Keratinocyte (primary cell): ENCODE results near the gene CDRT4. TPM values are rescaled to one million over a fixed set of nuclear protein-coding genes. Genes with fewer than 3 reads are reported as not detected.

ENCODE experiments used
- DNase-seq: peaks from one replicate; pipeline ENCODE4 v3.0.0-alpha.2; 2011; ENCODE audit warnings: low read depth, missing footprints, low spot score
- FAIRE-seq: peaks from 2 replicates; lab custom pipeline; 2011; peaks lifted over from hg19 to GRCh38; lab: Jason Lieb, UNC
- H2AFZ ChIP-seq: 2 replicates; pipeline ENCODE4 v1.6.0; 2012; ENCODE audit warnings: low read length, control low read depth, inconsistent platforms; ENCODE audit not compliant: control insufficient read depth
- H3K27ac ChIP-seq: 2 replicates; pipeline ENCODE4 v1.5.1; 2011; ENCODE audit warnings: low read length; ENCODE audit not compliant: control insufficient read depth, insufficient read depth
- H3K27me3 ChIP-seq: 3 replicates; pipeline ENCODE4 v1.6.0; 2011; ENCODE audit warnings: low read length; ENCODE audit not compliant: control insufficient read depth, insufficient read depth; ENCODE audit errors: extremely low read depth
- H3K36me3 ChIP-seq, 2 experiments: 2 replicates in 1 of 2; 3 replicates in 1 of 2; pipeline ENCODE4 v1.5.1; 2011; ENCODE audit warnings: low read length in 2 of 2, mild to moderate bottlenecking in 1 of 2; ENCODE audit not compliant: control insufficient read depth in 2 of 2, insufficient read depth in 2 of 2; ENCODE audit errors: extremely low read depth in 1 of 2
- H3K4me1 ChIP-seq: 3 replicates; pipeline ENCODE4 v1.5.1; 2011; ENCODE audit warnings: low read length; ENCODE audit not compliant: control insufficient read depth, insufficient read depth; ENCODE audit errors: extremely low read depth
- H3K4me2 ChIP-seq: 3 replicates; pipeline ENCODE4 v1.6.0; 2011; ENCODE audit warnings: low read depth, low read length; ENCODE audit not compliant: control insufficient read depth, insufficient read depth; ENCODE audit errors: extremely low read depth
- H3K4me3 ChIP-seq, 3 experiments: fragments of 200-600 bp in 1 of 3; sonication (generic) in 1 of 3; 2 replicates in 2 of 3; 3 replicates in 1 of 3; pipeline ENCODE4 v1.5.1; 2011 to 2016; ENCODE audit warnings: low read length in 3 of 3, mild to moderate bottlenecking in 3 of 3, control low read depth in 2 of 3, inconsistent platforms in 1 of 3, low read depth in 1 of 3, mixed read lengths in 1 of 3, mixed run types in 1 of 3, moderate library complexity in 1 of 3; ENCODE audit not compliant: control insufficient read depth in 2 of 3, insufficient read depth in 2 of 3; ENCODE audit errors: extremely low read depth in 1 of 3
- H3K79me2 ChIP-seq: 2 replicates; pipeline ENCODE4 v1.6.0; 2012; ENCODE audit warnings: low read length; ENCODE audit not compliant: control insufficient read depth, insufficient read depth
- H3K9ac ChIP-seq: 3 replicates; pipeline ENCODE4 v1.6.0; 2011; ENCODE audit warnings: low read length; ENCODE audit not compliant: control insufficient read depth, insufficient read depth; ENCODE audit errors: extremely low read depth
- H3K9me1 ChIP-seq: 3 replicates; pipeline ENCODE4 v1.6.0; 2011; ENCODE audit warnings: low read length; ENCODE audit not compliant: control insufficient read depth, insufficient read depth; ENCODE audit errors: extremely low read depth
- H3K9me3 ChIP-seq: 2 replicates; pipeline ENCODE4 v1.5.1; 2012; ENCODE audit warnings: low read depth, low read length; ENCODE audit not compliant: control insufficient read depth
- H4K20me1 ChIP-seq: 3 replicates; pipeline ENCODE4 v1.6.0; 2011; ENCODE audit warnings: low read length; ENCODE audit not compliant: control insufficient read depth, insufficient read depth; ENCODE audit errors: extremely low read depth
- EZH2 ChIP-seq: IDR thresholded peaks from one replicate; pipeline ENCODE4 v1.6.1; 2012; ENCODE audit warnings: inconsistent platforms, mild to moderate bottlenecking, low read length, moderate library complexity
- dilution Hi-C: fragments of 300-500 bp; cut with MboI; formaldehyde crosslinking; loops from one replicate; pipeline ENCODE4 v1.7.0; 2020; ENCODE audit warnings: low sequenced_read_pairs; ENCODE audit not compliant: extremely low pct_ligation_motif_present
- polyA plus RNA-seq, 5 experiments: library from polyadenylated mRNA; depleted of rRNA in 3 of 5; stranded (reverse) in 3 of 5; stranded (forward) in 1 of 5; unstranded in 1 of 5; fragments of >200 nt; gene quantifications; 1 replicate in 1 of 5; 2 replicates in 3 of 5; 3 replicates in 1 of 5; pipeline versions ENCODE4 v1.2.1 to v1.2.3, GENCODE V29; 2011 to 2012; ENCODE audit warnings: missing spikeins in 2 of 5, low read depth in 1 of 5, low replicate concordance in 1 of 5
- TF ChIP-seq, protein P1 (sequence below), 3 experiments: IDR thresholded peaks in 1 of 3; conservative IDR thresholded peaks in 1 of 3; optimal IDR thresholded peaks in 1 of 3; 2 replicates in 2 of 3; 3 replicates in 1 of 3; pipeline versions ENCODE3 to v1.5.1; 2011; ENCODE audit warnings: low read length in 3 of 3, mild to moderate bottlenecking in 3 of 3, moderate library complexity in 2 of 3, control low read depth in 1 of 3, inconsistent platforms in 1 of 3; ENCODE audit not compliant: insufficient read depth in 2 of 3; ENCODE audit errors: extremely low read depth in 1 of 3

CDRT4 gene
- polyA plus RNA-seq, 1 donor (not counting 4 experiments of a cell fraction or from before 2014, with no cell fraction given), result 0.93 TPM

DNA sequence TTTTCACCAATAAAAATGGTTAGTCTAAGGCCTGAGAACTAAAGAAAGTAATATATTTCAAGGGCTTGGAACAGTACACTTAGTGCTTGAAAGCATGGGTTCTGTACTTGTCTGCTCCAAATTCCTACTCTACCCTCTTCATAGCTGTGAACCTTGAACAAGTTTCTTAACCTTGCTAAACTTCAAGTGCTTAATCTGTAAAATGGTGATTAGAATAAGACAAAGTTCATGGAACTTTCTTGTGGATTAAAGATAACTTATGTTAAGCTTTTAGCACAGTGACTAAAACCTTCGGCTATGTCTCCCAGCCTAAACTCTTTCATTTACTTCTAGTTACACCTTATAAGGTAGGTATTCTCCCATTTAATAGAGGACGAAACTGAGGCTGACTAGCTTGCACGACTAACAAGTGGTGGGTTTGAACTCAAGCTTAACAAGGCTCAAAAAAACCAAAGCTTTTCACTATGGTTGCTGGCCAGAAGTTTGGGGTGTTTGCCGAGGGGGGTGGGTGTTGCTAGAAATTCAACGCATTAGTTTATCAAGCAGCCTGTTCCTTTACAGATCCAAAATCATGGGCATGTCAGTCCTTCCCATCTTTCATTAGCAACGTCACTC, 28.8 kb downstream of the CDRT4 start:
- H3K79me2 ChIP-seq, result no peaks in the 10 kb centered on the region
- peaks cover 0 to 2% of the 10 kb centered on the region in 2 experiments for H3K36me3 ChIP-seq
- no peak overlapping the region for H2AFZ ChIP-seq
- no peaks in the 10 kb centered on the region for H3K4me1 ChIP-seq
- dilution Hi-C loops, result no loop called here
- H3K9ac ChIP-seq, result no peak overlapping the region
- TF ChIP-seq, protein P1, sequence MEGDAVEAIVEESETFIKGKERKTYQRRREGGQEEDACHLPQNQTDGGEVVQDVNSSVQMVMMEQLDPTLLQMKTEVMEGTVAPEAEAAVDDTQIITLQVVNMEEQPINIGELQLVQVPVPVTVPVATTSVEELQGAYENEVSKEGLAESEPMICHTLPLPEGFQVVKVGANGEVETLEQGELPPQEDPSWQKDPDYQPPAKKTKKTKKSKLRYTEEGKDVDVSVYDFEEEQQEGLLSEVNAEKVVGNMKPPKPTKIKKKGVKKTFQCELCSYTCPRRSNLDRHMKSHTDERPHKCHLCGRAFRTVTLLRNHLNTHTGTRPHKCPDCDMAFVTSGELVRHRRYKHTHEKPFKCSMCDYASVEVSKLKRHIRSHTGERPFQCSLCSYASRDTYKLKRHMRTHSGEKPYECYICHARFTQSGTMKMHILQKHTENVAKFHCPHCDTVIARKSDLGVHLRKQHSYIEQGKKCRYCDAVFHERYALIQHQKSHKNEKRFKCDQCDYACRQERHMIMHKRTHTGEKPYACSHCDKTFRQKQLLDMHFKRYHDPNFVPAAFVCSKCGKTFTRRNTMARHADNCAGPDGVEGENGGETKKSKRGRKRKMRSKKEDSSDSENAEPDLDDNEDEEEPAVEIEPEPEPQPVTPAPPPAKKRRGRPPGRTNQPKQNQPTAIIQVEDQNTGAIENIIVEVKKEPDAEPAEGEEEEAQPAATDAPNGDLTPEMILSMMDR (optimal IDR thresholded peaks at IDR 0.05 in 1 of 3, IDR thresholded peaks at IDR 0.05 in 1 of 3, conservative IDR thresholded peaks at IDR 0.05 in 1 of 3; ENCODE audit: extremely low read depth in 1 of 3, insufficient read depth in 2 of 3, low read length in 3 of 3), result no peak
- TF ChIP-seq EZH2, result no peak
- no peak for FAIRE-seq
- no peak overlapping the region for H3K27ac ChIP-seq
- DNase-seq, result no peak
- no peaks in the 10 kb centered on the region for H4K20me1 ChIP-seq
- H3K27me3 ChIP-seq, result no peaks in the 10 kb centered on the region
- H3K4me2 ChIP-seq, result no peak overlapping the region
- no peak overlapping the region for H3K4me3 ChIP-seq
- H3K9me3 ChIP-seq, result no peaks in the 10 kb centered on the region
- H3K9me1 ChIP-seq, result no peaks in the 10 kb centered on the region

DNA sequence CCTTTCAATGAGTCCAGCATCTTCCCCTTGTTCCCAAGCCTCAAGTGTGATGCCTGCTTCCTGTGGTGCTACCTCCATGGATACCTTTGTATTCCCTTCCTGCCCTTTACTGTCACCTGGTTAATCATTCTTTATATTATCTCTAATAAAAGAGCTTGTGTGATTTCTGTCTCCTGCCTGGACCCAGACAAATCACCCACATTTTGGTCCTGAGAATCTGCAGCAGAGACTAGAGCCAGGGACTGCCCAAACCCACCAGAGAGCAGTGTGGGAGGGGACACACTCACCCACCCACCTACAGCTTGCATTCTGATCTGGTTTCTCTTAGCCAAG, 30.2 kb downstream of the CDRT4 start:
- TF ChIP-seq, protein P1 (optimal IDR thresholded peaks at IDR 0.05 in 1 of 3, IDR thresholded peaks at IDR 0.05 in 1 of 3, conservative IDR thresholded peaks at IDR 0.05 in 1 of 3; ENCODE audit: extremely low read depth in 1 of 3, insufficient read depth in 2 of 3, low read length in 3 of 3), result no peak
- no peak for TF ChIP-seq EZH2
- Histone ChIP-seq H3K27me3 (no peaks in the 10 kb centered on the region), H3K9ac (no peak overlapping the region), H3K9me3 (no peaks in the 10 kb centered on the region), H2AFZ (no peak overlapping the region), H3K4me2 (no peak overlapping the region), H3K36me3 (peaks cover 0 to 2% of the 10 kb centered on the region in 2 experiments), H3K4me3 (no peak overlapping the region), H3K9me1 (no peaks in the 10 kb centered on the region), H3K4me1 (no peaks in the 10 kb centered on the region), H4K20me1 (no peaks in the 10 kb centered on the region), H3K79me2 (no peaks in the 10 kb centered on the region), H3K27ac (no peak overlapping the region)
- no peak for FAIRE-seq
- dilution Hi-C loops, result no loop called here
- DNase-seq, result no peak
